HepG2 (cell line): ENCODE measurements around the gene ICAM3. TPM values are rescaled to one million over a fixed set of nuclear protein-coding genes. Genes with fewer than 3 reads are reported as not detected.

Experiments used
- AGO1 ChIP-seq: fragments of 200-400 bp; formaldehyde crosslinking; IDR thresholded peaks from 2 replicates; pipeline ENCODE4 v1.6.1; 2017; ENCODE audit warnings: mild to moderate bottlenecking, low read depth, low read length, moderate library complexity; ENCODE audit not compliant: poor library complexity, severe bottlenecking
- ATRX ChIP-seq: sonication (generic); formaldehyde crosslinking; IDR thresholded peaks from 2 replicates; pipeline ENCODE4 v1.4.0; 2020; ENCODE audit warnings: missing genetic modification reagents, borderline replicate concordance
- EED ChIP-seq: sonication (generic); formaldehyde crosslinking; IDR thresholded peaks from 2 replicates; pipeline ENCODE4 v1.5.0; 2020; ENCODE audit warnings: mild to moderate bottlenecking, missing genetic modification reagents
- ELF3 ChIP-seq: IDR thresholded peaks from 2 replicates; pipeline ENCODE4 v1.6.1; 2016; ENCODE audit warnings: missing genetic modification reagents, missing compliant biosample characterization
- GLMP ChIP-seq: sonication (generic); formaldehyde crosslinking; IDR thresholded peaks from 2 replicates; pipeline ENCODE4 v1.9.0; 2021; ENCODE audit warnings: missing genetic modification reagents, mild to moderate bottlenecking, borderline replicate concordance
- HMG20A ChIP-seq: IDR thresholded peaks from 2 replicates; pipeline ENCODE4 v1.6.1; 2016; ENCODE audit warnings: borderline replicate concordance
- KMT2A ChIP-seq: sonication (generic); formaldehyde crosslinking; IDR thresholded peaks from 2 replicates; pipeline ENCODE4 v1.4.0; 2020; ENCODE audit warnings: missing genetic modification reagents
- MAX ChIP-seq: IDR thresholded peaks from 2 replicates; pipeline ENCODE4 v1.6.1; 2012; ENCODE audit warnings: inconsistent platforms
- MAZ ChIP-seq, 2 experiments: sonication (generic) in 1 of 2; formaldehyde crosslinking in 1 of 2; IDR thresholded peaks; 2 replicates each; pipeline versions ENCODE4 v1.5.0 to v1.6.1; 2012 to 2020; ENCODE audit warnings: low read depth in 2 of 2, mild to moderate bottlenecking in 2 of 2, borderline replicate concordance in 1 of 2, improper control_type of control experiment in 1 of 2, low read length in 1 of 2, missing genetic modification reagents in 1 of 2, moderate library complexity in 1 of 2
- PBX2 ChIP-seq: IDR thresholded peaks from 2 replicates; pipeline ENCODE4 v1.6.1; 2016; ENCODE audit warnings: control low read depth
- PHF8 ChIP-seq: sonication (generic); formaldehyde crosslinking; IDR thresholded peaks from 2 replicates; pipeline ENCODE4 v1.5.0; 2020; ENCODE audit warnings: missing genetic modification reagents
- RBFOX2 ChIP-seq: fragments of 200-400 bp; formaldehyde crosslinking; IDR thresholded peaks from 2 replicates; pipeline ENCODE4 v1.6.1; 2017; ENCODE audit warnings: low read depth, mild to moderate bottlenecking, low read length
- SP140L ChIP-seq: sonication (generic); formaldehyde crosslinking; IDR thresholded peaks from 2 replicates; pipeline ENCODE4 v1.4.0; 2020; ENCODE audit warnings: missing genetic modification reagents, borderline replicate concordance
- SRSF1 ChIP-seq: fragments of 200-400 bp; formaldehyde crosslinking; optimal IDR thresholded peaks from 2 replicates; pipeline ENCODE3; 2017; ENCODE audit warnings: mild to moderate bottlenecking, low read depth, low read length, moderate library complexity
- SUZ12 ChIP-seq: fragments of 150-350 bp; IDR thresholded peaks from 2 replicates; pipeline ENCODE4 v1.6.1; 2014; ENCODE audit warnings: low read depth, low read length
- TSC22D2 ChIP-seq: sonication (generic); formaldehyde crosslinking; IDR thresholded peaks from 2 replicates; pipeline ENCODE4 v1.5.1; 2020; ENCODE audit warnings: missing genetic modification reagents, mild to moderate bottlenecking, borderline replicate concordance
- ZBTB39 ChIP-seq: sonication (generic); formaldehyde crosslinking; IDR thresholded peaks from 2 replicates; pipeline ENCODE4 v1.5.0; 2020; ENCODE audit warnings: missing genetic modification reagents
- ZFP62 ChIP-seq: sonication (generic); formaldehyde crosslinking; IDR thresholded peaks from 2 replicates; pipeline ENCODE4 v1.4.0; 2020; ENCODE audit warnings: missing genetic modification reagents
- ZKSCAN8 ChIP-seq: IDR thresholded peaks from 2 replicates; pipeline ENCODE4 v1.6.1; 2016; ENCODE audit warnings: borderline replicate concordance, missing genetic modification reagents, missing compliant biosample characterization
- ZNF317 ChIP-seq: sonication (generic); formaldehyde crosslinking; IDR thresholded peaks from 2 replicates; pipeline ENCODE4 v1.5.0; 2020; ENCODE audit warnings: mild to moderate bottlenecking, missing genetic modification reagents
- ZNF530 ChIP-seq: sonication (generic); formaldehyde crosslinking; IDR thresholded peaks from 2 replicates; pipeline ENCODE4 v1.5.0; 2020; ENCODE audit warnings: low read depth, mild to moderate bottlenecking, missing genetic modification reagents
- ZNF543 ChIP-seq: sonication (generic); formaldehyde crosslinking; IDR thresholded peaks from 2 replicates; pipeline ENCODE4 v1.4.0; 2020; ENCODE audit warnings: mild to moderate bottlenecking, missing genetic modification reagents
- ZNF784 ChIP-seq: sonication (generic); formaldehyde crosslinking; IDR thresholded peaks from 2 replicates; pipeline ENCODE4 v1.5.1; 2020; ENCODE audit warnings: missing genetic modification reagents, mild to moderate bottlenecking, borderline replicate concordance
- polyA plus RNA-seq, 8 experiments: library from polyadenylated mRNA; depleted of rRNA in 3 of 8; stranded (reverse) in 7 of 8; unstranded in 1 of 8; fragments of >200 nt; fragmentation: Illumina TruSeq in 4 of 8; extraction: Trizol in 4 of 8; gene quantifications; 2 replicates each; pipeline versions ENCODE4 v1.2.1 to v1.2.3, GENCODE V29; 2011 to 2016; ENCODE audit warnings: low read depth in 4 of 8, missing spikeins in 1 of 8, mixed read lengths in 1 of 8; ENCODE audit not compliant: insufficient read depth in 1 of 8
- total RNA-seq, 5 experiments: library from RNA; depleted of rRNA; stranded (reverse); fragments of >200 nt; fragmentation: Illumina TruSeq; extraction: Trizol; gene quantifications; 2 replicates each; pipeline ENCODE4 v1.2.3, GENCODE V29; 2016; ENCODE audit warnings: low read depth in 1 of 5

ICAM3 gene
- total and polyA plus RNA-seq, 2 of the 13 experiments (the other 11 are each of a cell fraction or from before 2014, with no cell fraction given): 14.1 to 21.0 TPM

DNA sequence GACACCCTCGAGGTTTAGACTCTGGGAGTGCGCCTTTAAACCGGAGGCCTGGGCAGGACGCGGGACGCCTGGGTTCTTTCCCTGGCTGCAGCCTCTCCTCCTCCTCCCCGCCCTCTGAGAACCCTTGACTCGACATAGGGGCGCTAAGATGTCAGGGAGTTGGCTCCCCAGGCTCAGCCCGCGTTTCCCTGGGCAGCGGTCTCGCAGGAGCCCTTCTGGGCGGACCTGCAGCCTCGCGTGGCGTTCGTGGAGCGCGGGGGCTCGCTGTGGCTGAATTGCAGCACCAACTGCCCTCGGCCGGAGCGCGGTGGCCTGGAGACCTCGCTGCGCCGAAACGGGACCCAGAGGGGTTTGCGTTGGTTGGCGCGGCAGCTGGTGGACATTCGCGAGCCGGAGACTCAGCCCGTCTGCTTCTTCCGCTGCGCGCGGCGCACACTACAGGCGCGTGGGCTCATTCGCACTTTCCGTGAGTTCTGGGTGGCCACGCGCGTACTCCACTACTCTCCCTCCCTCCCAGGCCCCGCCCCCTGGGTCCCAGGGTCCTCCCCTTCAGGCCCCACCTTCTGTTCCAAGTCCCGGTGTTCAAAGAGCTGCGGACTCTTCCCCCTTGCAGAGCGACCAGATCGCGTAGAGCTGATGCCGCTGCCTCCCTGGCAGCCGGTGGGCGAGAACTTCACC, 48.4 kb downstream of the ICAM3 start (continued):
- TF ChIP-seq GLMP (no peak), SP140L (CRISPR knock-in tag) (no peak), ELF3 (no peak), RBFOX2 (0 out of 2 replicates have a peak, but pooled peaks have one; percentile 23), ATRX (no peak), TSC22D2 (no peak), MAZ (IDR thresholded peaks at IDR 0.05; ENCODE audit: borderline replicate concordance, low read depth, low read length) (no peak), MAZ (CRISPR knock-in tag; IDR thresholded peaks at IDR 0.05; ENCODE audit: low read depth) (peak; percentile 53; the same call in 1 of the 2 replicates), PHF8 (CRISPR knock-in tag) (no peak), PBX2 (CRISPR knock-in tag) (no peak), SRSF1 (no peak), HMG20A (CRISPR knock-in tag) (no peak), KMT2A (no peak), SUZ12 (no peak), ZFP62 (no peak), EED (no peak), ZNF530 (CRISPR knock-in tag) (no peak), ZBTB39 (CRISPR knock-in tag) (no peak), ZNF317 (CRISPR knock-in tag) (no peak), ZNF543 (CRISPR knock-in tag) (no peak), ZNF784 (CRISPR knock-in tag) (0 out of 2 replicates have a peak, but pooled peaks have one; percentile 28), AGO1 (peak; percentile 18), MAX (peak; percentile 13; the same call in 1 of the 2 replicates), ZKSCAN8 (no peak)
